Limb (tissue), 2 donors: ENCODE measurements around the gene PTPN2.
A peak's percentile ranks its signal among the peaks of the same experiment; 100 is the strongest.

Experiments used
- DNase-seq, 2 donors: peaks; one replicate each; pipeline ENCODE4 v3.0.0-alpha.2; 2016; ENCODE audit errors: extremely low spot score in 2 of 2

Gene PTPN2

GRCh38 chr18:12747530-12748315 lies 136.3 kb downstream of the PTPN2 start:
- DNase-seq: no peak

- no peak for DNase-seq
Observed at GRCh38 chr18:12745095-12745795, 138.8 kb downstream of the PTPN2 start.

GRCh38 chr18:12744103-12744502 lies 139.9 kb downstream of the PTPN2 start:
- peak in 1 of 2 donors; percentile 66 for DNase-seq

- no peak for DNase-seq
Observed at GRCh38 chr18:12742453-12742852, 141.6 kb downstream of the PTPN2 start.
